G401.6 (cell line): ENCODE results near the gene CBFA2T3.
"Not testable (repeated sequence)": the region's sequence is repeated elsewhere in the genome, so short reads cannot be mapped to it uniquely, and the experiment has no call there.

Experiments used
- FAIRE-seq: peaks from 2 replicates; lab custom pipeline; 2012; peaks lifted over from hg19 to GRCh38; lab: Jason Lieb, UNC

Gene CBFA2T3

DNA sequence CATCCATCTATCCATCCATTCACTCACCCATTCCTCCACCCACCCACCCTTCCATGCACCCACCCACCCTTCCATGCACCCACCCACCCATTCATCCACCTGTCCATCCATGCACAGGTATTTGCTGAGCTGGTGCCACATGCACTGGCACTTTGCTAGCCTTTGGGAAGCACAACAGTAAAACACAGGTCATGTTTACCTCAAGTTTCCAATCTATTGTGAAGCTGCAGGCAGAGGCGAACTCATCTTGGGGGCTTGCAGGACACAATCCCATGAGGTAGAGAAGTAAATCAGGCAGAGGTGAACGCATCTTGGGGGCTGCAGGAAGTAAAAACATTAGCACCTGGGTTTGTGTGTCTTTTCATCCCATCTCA, 35.6 kb upstream of the CBFA2T3 start:
- no peak for FAIRE-seq

DNA sequence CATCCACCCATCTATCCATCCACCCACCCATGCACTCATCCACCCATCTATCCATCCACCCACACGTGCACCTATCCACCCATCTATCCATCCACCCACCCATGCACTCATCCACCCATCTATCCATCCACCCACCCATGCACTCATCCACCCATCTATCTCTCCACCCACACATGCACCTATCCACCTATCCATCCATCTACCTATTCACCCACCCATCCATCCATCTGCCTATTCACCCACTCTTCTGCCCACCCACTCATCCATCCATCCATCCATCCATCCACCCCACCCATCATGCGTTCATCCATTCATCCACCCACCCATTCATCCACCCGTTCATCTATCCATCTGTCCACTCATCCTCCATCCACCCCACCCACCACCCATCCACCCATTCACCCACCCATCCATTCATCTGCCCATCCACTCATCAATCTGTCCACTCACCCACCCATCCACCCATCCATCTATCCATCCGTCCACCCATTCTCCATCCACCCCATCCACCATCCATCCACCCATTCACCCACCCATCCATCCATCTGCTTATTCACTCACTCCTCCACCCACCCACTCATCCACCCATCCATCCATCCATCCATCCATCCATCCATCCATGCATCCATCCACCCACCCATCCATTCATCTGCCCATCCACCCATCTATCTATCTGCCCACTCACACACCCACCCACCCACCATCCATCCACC, 35.1 kb upstream of the CBFA2T3 start:
- no peak for FAIRE-seq

DNA sequence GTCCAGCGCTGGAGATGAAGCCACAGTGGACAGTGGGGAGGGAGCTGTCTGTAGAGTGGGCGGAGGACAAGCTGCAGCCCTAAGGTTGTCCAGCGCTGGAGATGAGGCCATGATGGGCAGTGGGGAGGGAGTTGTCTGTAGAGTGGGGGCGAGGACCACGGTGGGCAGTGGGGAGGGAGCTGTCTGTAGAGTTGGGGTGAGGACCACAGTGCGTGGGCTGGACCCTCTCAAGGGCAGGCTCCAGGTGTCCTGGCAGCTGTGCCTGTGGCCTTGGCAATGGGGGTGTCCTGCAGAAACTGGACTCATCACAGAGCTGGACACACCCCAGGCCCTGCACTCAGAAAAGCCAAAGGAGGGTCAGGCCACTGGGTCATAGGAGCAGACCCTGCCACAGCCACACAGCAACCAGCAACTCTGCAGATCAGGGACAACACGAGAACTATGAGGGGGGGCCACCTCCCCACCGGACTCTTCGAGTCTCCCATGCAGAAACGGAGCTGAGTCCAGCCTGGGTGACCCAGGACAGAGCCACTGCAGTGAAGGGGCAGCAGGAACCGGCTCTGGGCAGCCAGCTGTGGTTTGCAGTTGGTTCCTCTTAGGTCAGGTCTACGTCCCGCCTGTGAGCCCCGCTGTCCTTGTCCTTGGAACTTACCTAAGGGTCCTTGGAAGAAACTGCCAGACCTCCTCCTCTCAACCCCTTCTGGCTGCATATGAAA, 33.4 kb upstream of the CBFA2T3 start:
- no peak for FAIRE-seq

DNA sequence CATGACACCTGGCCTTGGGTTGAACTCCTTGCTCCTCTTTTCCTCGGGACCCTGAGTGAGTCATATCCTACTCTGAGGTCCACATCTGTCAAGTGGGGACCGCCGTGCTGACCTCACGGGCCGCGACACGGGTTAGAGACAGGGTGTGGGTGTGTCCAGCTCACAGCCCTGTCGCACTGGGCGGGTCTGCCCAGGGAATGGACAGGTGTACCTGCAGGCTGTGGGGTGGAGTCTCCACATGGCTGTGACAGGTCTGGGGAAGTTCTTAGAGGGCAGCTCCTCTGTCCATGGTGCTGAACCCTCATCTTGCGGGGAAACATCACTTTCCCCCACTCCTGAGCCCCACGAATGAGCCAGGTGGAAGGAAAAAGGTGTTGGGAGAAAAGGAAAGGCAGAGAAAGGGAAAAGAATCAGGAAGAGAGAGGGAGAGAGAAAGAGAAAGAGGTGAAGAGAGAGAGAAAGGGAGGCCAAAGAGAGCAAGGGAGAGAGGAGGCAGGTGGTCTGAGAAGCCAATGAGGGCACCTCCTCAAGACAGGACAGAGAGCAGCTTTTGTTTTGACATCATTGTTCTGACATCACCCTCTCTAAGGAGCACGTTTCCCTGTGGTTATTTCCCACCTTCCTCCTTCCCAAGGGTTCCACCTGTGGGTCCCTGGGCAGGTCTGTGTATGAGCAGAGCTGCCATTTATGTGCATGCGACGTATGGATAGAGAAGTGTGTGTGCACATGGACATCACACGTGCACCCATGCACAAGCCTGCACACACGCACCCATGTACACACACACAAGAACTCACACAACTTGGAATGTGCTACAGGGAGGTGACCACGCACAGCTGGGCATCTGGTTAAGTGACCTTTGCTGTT, 32.6 kb upstream of the CBFA2T3 start:
- no peak for FAIRE-seq

DNA sequence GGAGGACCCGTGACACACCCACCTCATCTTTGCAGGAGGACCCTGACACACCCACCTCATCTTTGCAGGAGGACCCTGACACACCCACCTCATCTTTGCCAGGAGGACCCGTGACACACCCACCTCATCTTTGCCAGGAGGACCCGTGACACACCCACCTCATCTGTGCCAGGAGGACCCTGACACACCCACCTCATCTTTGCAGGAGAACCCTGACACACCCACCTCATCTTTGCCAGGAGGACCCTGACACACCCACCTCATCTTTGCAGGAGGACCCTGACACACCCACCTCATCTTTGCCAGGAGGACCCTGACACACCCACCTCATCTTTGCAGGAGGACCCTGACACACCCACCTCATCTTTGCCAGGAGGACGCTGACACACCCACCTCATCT, 31.8 kb upstream of the CBFA2T3 start:
- FAIRE-seq = not testable (repeated sequence)

DNA sequence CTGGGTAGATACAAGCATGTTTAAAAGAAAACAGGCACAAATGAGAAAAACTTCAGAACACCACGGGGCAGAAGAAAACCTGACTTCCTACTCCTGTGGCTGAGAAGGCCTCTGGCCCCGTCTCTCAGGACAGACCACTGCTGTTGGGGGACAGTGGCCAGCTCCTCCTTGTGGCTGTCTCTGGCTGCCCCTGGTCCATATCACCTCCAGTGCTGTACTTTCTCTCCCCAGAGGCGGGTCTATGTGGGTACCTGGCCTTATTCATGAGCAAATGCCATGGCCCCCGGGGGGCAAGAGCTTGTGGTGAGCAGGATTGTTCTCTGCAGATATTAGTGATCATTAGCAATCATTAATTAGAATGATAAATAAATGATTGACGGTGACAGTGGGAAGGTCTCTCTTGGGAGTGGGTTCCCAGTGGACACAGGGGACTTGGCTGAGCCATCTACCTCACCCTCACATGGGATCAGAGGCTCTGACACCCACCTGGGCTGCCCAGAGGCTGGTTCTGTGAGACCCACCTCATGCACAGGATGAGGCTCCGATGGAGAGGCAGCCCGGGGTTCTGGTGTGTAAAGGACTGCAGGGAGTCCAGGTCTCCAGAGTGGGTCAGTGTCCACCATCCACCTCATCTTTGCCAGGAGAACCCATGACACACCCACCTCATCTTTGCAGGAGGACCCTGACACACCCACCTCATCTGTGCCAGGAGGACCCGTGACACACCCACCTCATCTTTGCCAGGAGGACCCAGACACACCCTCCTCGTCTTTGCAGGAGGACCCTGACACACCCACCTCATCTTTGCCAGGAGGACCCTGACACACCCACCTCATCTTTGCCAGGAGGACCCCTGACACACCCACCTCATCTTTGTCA, 30.6 kb upstream of the CBFA2T3 start:
- FAIRE-seq = no peak

DNA sequence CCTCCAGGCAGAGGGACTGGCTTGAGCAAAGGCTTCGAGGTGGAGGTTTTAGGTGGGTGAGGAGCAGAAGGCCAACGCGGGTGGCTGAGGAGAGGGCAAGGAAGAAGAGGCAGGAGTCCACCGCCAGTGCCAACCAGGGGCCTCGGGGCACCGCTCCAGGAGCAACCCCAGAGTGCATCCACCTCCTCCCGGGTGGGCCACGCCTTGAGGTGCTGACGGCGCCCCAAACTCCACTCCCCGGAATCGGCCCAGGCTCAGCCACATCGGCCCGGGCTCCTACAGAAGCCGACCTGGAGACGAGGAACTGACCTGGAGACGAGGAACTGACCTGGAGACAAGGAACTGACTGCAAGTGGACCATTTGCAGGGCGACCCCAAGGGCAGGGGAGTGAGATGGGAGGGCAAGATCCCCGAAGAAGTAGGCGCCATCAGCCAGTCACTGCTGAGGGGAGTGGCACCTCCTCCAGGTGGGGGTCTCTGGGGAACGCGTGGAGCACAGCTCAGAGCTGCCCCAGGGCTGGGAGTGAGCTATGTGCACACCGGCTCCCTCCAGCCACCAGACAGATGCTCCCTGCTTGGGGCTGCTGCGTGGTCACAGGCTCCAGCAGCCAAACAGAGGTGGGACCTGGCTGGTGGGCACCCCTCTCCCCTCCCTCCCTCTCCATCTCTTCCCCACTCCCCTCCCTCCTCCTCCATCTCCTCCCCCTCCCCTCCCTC, 29.2 kb upstream of the CBFA2T3 start:
- no peak for FAIRE-seq

DNA sequence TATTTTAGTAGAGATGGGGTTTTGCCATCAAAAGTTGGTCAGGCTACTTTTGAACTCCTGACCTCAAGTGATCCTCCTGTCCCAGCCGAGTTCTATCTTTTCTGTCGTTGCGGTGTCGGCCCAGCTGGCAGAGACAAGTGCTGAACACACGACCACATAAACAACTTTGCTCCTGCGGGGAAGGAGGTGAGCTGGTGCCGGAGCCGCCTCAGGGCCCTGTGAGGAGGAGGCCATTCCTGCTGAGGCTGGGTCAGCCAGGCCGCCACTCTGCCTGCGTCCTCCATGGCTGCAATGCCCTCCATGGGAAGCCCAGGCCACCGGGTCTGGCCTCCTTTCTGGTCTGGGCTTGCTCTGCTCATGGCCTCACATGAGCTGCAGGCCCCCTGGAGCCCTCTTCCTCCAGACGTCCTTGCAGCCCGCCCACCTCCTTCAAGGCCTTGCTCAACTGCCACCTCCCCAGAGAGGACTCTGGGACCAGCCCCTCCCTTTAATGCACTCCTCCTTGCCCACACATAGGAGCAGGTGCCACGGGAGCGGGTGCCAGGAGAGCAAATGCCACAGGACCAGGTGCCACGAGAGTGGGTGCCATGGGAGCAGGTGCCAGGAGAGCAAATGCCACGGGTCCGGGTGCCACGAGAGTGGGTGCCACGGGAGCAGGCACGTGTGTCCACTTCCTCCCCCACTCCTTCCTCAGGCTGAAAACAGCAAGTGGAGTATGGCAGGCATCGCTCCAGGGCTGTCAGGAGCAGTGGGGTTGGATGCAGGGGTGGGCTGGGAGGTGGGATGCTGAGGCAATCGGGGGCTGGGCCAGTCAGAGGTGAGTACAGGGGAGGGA, 28.4 kb upstream of the CBFA2T3 start:
- no peak for FAIRE-seq

DNA sequence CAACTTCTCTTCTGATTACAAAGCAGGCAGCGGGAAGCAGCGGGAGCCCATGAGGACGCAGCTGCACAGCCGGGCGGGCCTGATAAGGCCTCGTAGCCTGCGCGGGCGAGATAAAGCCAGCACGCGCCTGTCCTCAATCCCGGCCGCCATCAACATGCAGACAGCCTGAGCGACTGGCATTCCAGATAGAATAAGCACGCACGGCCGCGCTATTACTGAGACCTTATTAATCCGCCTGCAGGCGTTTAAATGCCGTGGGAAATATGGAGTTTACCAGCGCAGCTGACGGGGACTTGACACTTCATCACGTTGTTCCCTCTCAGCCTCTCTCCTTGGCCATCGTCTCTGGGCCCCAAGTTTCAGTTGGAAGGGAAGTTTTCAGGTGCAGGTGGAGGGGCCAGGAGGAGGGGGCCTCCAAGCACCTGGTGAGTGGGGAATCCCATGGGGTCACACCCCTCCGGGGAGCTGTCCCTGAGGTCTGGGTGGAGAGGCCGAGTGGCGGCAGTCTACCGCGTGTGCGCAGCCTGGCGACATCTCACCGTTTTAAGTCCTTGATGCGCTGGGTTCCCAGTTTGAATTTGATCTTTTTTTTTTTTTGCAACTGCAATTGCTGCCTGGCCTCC, 27.3 kb upstream of the CBFA2T3 start:
- no peak for FAIRE-seq

DNA sequence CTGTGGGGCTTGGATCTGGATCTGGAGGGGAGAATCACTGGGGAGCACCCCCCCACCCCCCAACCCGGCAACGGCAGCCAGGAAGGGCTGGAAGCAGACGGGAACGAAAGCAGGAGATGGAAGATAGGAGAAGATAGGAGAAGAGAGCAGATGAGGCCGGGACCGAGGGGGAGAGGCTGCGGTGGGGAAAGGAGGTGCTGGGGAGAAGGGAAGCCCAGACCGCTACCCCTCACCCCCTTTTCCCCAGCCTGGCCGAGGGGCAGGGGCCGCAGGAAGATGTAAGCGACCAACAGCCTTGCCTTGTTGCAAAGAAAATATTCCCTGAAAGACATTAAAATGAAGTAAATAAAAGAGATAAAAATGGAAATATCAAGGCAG, 26.8 kb upstream of the CBFA2T3 start:
- no peak for FAIRE-seq

DNA sequence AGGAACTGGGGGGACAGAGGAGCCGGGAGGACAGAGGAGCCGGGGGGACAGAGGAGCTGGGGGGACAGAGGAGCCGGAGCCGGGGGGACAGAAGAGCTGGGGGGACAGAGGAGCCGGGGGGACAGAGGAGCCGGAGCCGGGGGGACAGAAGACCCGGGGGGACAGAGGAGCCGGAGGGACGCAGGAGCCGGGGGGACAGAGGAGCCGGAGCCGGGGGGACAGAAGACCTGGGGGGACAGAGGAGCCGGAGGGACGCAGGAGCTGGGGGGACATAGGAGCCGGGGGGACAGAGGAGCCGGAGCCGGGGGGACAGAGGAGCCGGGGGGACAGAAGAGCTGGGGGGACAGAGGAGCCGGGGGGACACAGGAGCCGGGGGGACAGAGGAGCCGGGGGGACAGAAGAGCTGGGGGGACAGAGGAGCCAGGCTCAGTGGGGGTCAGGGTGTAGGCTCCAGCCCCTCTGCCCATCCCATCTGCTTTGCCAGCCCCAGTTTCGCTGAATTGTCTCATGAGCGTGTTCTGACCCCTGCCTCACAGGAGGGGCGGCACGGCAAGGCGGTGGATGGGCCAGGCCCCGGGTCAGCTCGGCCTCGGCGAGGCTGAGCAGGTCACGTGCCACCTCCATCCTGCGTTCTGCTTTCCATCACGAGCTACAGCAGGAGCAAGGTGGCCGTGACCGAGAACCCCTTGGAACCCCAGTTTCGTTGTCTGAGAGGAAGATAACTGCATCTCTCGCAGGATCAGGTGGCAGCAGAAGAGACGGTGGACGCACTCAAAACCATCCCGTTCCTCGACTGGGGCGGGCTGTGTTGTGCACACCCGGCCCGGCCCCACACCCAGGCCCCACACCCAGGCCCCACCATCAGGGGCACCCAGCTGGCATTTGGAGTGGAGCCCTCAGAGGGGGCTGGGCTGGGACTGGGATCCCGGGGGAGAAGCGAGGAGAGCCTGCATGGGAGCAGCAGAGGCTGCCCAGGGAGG, 26.1 kb upstream of the CBFA2T3 start:
- no peak for FAIRE-seq

DNA sequence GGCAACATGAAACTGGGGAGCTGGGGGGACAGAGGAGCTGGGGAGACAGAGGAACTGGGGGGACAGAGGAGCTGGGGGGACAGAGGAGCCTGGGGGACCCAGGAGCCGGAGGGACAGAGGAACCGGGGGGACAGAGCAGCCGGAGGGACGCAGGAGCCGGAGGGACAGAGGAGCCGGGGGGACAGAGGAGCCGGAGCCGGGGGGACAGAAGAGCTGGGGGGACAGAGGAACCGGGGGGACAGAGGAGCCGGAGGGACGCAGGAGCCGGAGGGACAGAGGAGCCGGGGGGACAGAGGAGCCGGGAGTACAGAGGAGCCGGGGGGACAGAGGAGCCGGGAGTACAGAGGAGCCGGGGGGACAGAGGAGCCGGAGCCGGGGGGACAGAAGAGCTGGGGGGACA, 25.1 kb upstream of the CBFA2T3 start:
- FAIRE-seq = not testable (repeated sequence)

DNA sequence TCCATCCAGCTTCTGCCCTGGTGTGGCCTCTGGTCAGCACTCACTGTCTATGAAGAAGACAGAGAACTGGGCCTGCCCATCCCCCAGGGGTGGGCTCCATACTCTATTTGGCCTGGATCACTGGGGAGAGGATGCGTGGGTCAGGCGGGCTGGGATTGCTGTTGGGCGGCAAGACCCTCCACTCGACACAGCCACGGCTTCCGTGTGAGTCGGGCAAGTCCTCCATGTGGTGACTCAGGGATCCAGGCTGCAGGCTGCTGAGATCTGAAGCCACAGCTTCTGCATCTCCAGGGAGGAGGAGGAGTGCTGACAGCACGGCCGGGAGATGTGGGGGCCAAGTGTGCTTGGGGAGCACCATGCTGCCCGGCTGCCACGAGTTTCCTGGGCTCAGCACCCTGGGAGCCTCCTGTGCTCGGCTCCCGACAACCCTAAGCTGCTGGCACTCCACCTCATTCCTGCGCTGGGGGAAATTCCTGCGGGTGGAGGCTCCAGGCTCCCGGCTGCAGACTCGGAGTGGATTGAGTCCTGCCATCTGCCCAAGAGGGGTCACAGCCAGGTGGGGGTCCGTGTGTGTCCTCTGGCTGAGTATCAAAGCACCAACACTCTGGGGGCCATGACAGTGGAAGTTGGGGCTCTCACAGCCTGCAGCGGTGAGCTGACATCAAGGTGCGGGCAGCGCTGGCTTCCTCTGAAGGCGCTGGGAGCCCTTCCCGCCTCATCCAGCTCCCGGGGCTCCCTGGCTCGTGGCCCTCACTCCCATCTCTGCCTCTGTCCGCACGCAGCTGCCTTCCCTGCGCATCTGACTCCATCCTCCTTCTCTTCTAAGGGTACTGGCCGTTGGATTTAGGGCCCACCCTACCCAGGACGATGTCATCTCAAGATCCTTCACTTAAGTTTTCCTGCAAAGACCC, 24.4 kb upstream of the CBFA2T3 start:
- no peak for FAIRE-seq

DNA sequence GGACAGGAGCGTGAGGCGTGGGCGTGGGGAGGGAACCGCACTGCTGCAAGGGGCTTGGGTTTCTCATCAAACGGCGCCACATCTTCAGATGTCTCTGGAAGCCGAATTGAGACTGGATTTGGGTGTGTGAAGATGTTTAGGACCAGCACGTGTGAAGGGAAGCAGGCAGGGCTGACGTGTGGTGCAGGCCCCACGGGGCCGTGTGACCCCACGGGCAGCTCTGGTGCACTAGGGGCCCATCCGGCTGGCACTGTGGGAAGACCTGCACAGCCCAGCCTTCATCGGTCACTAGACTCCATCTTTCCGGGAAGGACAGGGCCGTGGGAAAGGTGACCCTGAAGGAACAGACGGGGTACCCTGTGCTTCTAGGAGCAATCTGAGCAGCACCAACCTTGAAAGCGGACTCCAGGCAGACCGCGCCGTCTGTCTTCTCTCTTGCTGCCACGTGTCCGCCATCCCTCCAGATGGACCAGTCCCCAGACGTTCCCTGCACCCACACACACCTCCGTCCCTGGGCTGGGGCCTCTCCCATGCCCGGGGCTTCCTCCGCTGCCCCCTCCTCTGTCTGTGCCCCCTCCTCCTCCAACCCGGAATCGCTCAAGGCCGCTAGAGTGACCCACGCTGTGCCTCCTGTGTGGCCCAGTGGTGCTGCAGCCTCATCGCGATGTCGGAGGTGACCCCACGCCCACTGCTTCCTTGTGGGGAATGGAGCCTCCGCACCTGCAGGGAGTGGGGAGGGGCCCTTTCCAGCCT, 23.4 kb upstream of the CBFA2T3 start:
- no peak for FAIRE-seq

DNA sequence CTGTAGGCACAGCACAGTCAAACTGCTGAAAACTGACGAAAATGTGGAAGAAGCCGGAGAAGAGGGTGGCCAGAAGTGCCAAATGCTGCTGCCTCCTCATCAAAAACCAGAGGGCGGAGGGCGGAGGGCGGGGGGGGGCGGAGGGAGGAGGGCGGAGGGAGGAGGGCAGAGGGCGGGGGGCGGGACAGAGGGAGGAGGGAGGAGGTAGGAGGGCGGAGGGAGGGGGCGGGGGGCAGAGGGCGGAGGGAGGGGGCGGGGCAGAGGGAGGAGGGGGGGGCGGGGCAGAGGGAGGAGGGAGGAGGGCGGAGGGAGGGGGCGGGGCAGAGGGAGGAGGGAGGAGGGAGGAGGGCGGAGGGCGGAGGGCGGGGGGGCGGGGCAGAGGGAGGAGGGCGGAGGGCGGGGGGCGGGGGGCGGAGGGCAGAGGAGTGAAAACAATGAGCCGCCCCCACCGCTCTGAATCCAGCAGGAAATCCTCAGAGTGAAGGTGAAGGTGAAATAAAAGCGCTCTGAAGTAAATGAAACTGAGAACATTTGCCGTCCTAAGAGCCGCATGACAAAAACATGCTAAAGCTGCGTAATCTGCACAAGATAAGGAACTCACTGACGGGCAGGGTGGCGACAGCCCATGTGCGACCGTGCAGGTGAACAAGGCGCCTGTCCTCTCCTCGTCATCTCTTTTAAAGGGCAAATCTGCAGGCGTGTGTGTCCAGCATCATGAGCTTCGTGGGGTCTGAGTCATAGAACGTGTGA, 22.6 kb upstream of the CBFA2T3 start:
- FAIRE-seq = no peak
